Osteoblast (primary cell): ENCODE data around the gene OR8D4. TPM values are rescaled to one million over a fixed set of nuclear protein-coding genes. Genes with fewer than 3 reads are reported as not detected.

Experiments
- DNase-seq: peaks from one replicate; pipeline ENCODE4 v3.0.0; 2011; ENCODE audit warnings: low spot score, mixed read lengths; ENCODE audit not compliant: insufficient read length; ENCODE audit errors: missing footprints
- H2AFZ ChIP-seq: 2 replicates; pipeline ENCODE4 v1.6.0; 2011; ENCODE audit warnings: mild to moderate bottlenecking, low read length
- H3K27ac ChIP-seq: 2 replicates; pipeline ENCODE4 v1.5.1; 2011; ENCODE audit warnings: mild to moderate bottlenecking, low read depth, low read length, moderate library complexity
- H3K27me3 ChIP-seq: 2 replicates; pipeline ENCODE4 v1.6.0; 2012; ENCODE audit warnings: mild to moderate bottlenecking, control low read depth, inconsistent platforms, low read length, moderate library complexity; ENCODE audit not compliant: insufficient read depth
- H3K36me3 ChIP-seq: 2 replicates; pipeline ENCODE4 v1.5.1; 2011; ENCODE audit warnings: mild to moderate bottlenecking, low read length, control low read depth, moderate library complexity; ENCODE audit not compliant: insufficient read depth
- H3K4me1 ChIP-seq: 2 replicates; pipeline ENCODE4 v1.5.1; 2011; ENCODE audit warnings: mild to moderate bottlenecking, low read length, control low read depth, moderate library complexity; ENCODE audit not compliant: insufficient read depth
- H3K4me2 ChIP-seq: 2 replicates; pipeline ENCODE4 v1.6.0; 2011; ENCODE audit warnings: mild to moderate bottlenecking, low read length; ENCODE audit not compliant: insufficient read depth
- H3K4me3 ChIP-seq: fragments of 200-600 bp; sonication (generic); 3 replicates; pipeline ENCODE4 v1.5.1; 2012; ENCODE audit warnings: mild to moderate bottlenecking, low read length, inconsistent platforms; ENCODE audit not compliant: insufficient read depth
- H3K79me2 ChIP-seq: 2 replicates; pipeline ENCODE4 v1.6.0; 2012; ENCODE audit warnings: mild to moderate bottlenecking, low read length, control low read depth, inconsistent platforms; ENCODE audit not compliant: insufficient read depth
- H3K9me3 ChIP-seq: 2 replicates; pipeline ENCODE4 v1.5.1; 2011; ENCODE audit warnings: low read depth, low read length, control low read depth
- H4K20me1 ChIP-seq: 2 replicates; pipeline ENCODE4 v1.6.0; 2012; ENCODE audit warnings: mild to moderate bottlenecking, low read length, control low read depth; ENCODE audit not compliant: insufficient read depth
- total RNA-seq: library from RNA; depleted of rRNA; stranded (reverse); fragments of >200 nt; gene quantifications from 2 replicates; pipeline ENCODE4 v1.2.3, GENCODE V29; 2012
- TF ChIP-seq, protein P1 (sequence below): IDR thresholded peaks from 2 replicates; pipeline ENCODE4 v1.5.1; 2011; ENCODE audit warnings: mild to moderate bottlenecking, low read depth, low read length, moderate library complexity; ENCODE audit errors: extremely low read depth

OR8D4 gene
- total RNA-seq: under 0.01 TPM in 2 replicates

DNA sequence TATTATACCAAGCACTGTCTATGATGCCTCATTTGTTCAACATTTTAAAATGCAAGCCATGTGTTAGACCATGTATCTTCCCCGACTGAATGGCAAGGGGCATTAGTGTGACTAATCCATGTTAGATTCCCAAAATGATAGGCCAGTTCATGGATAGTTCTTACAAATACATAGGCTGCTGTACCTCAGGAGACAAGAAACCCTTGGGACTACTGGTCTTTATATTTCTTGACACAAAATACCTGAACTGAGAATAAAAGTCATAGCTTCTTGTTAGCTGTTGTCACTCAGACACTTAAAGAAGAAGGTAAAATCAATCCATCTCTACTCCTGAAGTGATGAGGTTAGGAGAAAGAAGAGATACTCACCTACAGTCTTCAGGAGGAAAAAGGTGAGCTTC lies at the start of gene OR8D4:
Gene OR8D4, plus strand, starts transcription at position 301 of the 400 bp plus-strand sequence. CDS start 4,265 bp downstream, outside the sequence.
- H3K4me2 ChIP-seq: no peak within 1 kb of the TSS
- H3K79me2 ChIP-seq: no peaks in the 10 kb centered on the region
- TF ChIP-seq, protein P1, sequence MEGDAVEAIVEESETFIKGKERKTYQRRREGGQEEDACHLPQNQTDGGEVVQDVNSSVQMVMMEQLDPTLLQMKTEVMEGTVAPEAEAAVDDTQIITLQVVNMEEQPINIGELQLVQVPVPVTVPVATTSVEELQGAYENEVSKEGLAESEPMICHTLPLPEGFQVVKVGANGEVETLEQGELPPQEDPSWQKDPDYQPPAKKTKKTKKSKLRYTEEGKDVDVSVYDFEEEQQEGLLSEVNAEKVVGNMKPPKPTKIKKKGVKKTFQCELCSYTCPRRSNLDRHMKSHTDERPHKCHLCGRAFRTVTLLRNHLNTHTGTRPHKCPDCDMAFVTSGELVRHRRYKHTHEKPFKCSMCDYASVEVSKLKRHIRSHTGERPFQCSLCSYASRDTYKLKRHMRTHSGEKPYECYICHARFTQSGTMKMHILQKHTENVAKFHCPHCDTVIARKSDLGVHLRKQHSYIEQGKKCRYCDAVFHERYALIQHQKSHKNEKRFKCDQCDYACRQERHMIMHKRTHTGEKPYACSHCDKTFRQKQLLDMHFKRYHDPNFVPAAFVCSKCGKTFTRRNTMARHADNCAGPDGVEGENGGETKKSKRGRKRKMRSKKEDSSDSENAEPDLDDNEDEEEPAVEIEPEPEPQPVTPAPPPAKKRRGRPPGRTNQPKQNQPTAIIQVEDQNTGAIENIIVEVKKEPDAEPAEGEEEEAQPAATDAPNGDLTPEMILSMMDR: no peak
- no peaks in the 10 kb centered on the region for H3K4me1 ChIP-seq
- no peaks in the 10 kb centered on the region for H3K27me3 ChIP-seq
- H3K4me3 ChIP-seq: no peak within 1 kb of the TSS
- H4K20me1 ChIP-seq: no peaks in the 10 kb centered on the region
- no peak within 1 kb of the TSS for H2AFZ ChIP-seq
- no peak within 1 kb of the TSS for H3K27ac ChIP-seq
- no peaks in the 10 kb centered on the region for H3K9me3 ChIP-seq
- no peaks in the 10 kb centered on the region for H3K36me3 ChIP-seq
- no peak for DNase-seq

DNA sequence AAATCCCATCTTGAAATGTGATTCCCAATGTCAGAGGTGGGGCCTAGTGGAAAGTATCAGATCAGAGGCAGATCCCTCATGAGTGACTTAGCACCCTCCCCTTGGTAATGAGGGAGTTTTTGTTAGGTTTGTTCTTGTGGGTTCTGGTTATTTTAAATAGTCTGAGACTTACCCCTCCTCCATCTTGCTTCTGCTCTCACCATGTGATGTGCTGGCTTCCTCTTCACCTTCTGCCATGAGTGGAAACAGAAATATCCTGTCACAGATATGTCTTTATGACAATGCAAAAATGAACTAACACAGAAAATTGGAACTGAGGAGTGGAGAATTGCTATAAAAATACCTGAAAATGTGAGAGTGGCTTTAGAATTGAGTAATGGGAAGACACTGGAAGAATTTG lies 49.6 kb upstream of the OR8D4 start:
- Histone ChIP-seq H3K27me3 (no peaks in the 10 kb centered on the region), H2AFZ (no peak overlapping the region), H4K20me1 (no peaks in the 10 kb centered on the region), H3K4me1 (no peaks in the 10 kb centered on the region), H3K4me3 (no peak overlapping the region), H3K36me3 (no peaks in the 10 kb centered on the region), H3K9me3 (no peaks in the 10 kb centered on the region), H3K27ac (no peak overlapping the region), H3K79me2 (no peaks in the 10 kb centered on the region), H3K4me2 (no peak overlapping the region)
- no peak for DNase-seq
- TF ChIP-seq, protein P1: no peak

DNA sequence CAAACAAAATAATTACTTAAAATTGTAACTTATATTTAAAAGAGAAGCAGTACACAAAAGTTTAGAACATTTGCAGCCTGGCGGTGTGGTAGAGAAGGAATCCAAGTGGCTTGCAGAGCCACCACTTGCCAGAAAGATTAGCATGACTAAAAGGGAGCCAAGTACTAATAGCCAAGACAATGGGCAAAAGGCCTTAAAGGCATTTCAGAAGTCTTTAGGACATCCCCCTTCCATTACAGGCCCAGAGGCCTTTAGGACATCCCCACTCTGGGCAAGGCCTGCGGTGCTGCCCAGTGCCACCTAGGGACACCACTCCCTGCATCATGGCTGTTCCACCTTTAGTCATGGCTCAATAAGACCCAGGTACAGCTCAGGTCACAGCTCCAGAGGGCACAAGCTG lies 48.9 kb upstream of the OR8D4 start:
- no peaks in the 10 kb centered on the region for H3K9me3 ChIP-seq

DNA sequence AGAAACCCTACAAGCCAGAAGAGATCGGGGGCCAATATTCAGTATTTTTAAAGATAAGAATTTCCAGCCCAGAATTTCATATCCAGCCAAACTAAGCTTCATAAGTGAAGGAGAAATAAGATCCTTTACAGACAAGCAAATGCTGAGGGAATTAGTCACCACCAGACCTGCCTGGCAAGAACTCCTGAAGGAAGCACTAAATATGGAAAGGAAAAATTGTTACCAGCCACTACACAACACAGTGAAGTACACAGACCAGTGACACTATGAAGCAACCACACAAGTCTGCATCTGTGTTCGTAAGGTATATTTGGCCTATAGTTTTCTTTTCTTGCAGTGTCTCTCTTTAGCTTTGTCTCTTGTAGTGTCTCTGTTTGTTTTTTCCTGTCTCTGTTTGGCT lies 45.5 kb upstream of the OR8D4 start:
- Histone ChIP-seq H3K79me2 (no peaks in the 10 kb centered on the region), H3K4me3 (no peak overlapping the region), H3K4me1 (no peaks in the 10 kb centered on the region), H3K27me3 (no peaks in the 10 kb centered on the region), H3K4me2 (no peak overlapping the region), H4K20me1 (no peaks in the 10 kb centered on the region), H3K27ac (no peak overlapping the region), H2AFZ (no peak overlapping the region), H3K36me3 (no peaks in the 10 kb centered on the region), H3K9me3 (no peaks in the 10 kb centered on the region)
- TF ChIP-seq, protein P1: no peak
- no peak for DNase-seq

More for the DNA sequence above, 48.9 kb upstream of the OR8D4 start:
- no peaks in the 10 kb centered on the region for H3K4me1 ChIP-seq
- no peaks in the 10 kb centered on the region for H4K20me1 ChIP-seq
- H2AFZ ChIP-seq: no peak overlapping the region
- no peaks in the 10 kb centered on the region for H3K27me3 ChIP-seq
- TF ChIP-seq, protein P1: no peak
- no peak for DNase-seq
- H3K27ac ChIP-seq: no peak overlapping the region
- H3K36me3 ChIP-seq: no peaks in the 10 kb centered on the region
- H3K4me3 ChIP-seq: no peak overlapping the region
- H3K4me2 ChIP-seq: no peak overlapping the region
- H3K79me2 ChIP-seq: no peaks in the 10 kb centered on the region
